ENCODE measurements around the gene CARD14. TPM values are rescaled to one million over a fixed set of nuclear protein-coding genes. Genes with fewer than 3 reads are reported as not detected.

CARD14 gene
- polyA plus RNA-seq, 1 donor (not counting 4 experiments of a cell fraction or from before 2014, with no cell fraction given), result 0.49 TPM

GRCh38 chr17:80246266-80246681 is 76.4 kb downstream of the CARD14 start:
- DNase-seq (ENCODE audit: low read depth, low spot score) (no peak), FAIRE-seq (no peak)
- Histone ChIP-seq H3K9me3 (ENCODE audit: control insufficient read depth, low read depth, low read length) (no peaks in the 10 kb centered on the region), H3K9ac (ENCODE audit: control insufficient read depth, extremely low read depth, insufficient read depth, low read length) (no peak overlapping the region), H3K79me2 (ENCODE audit: control insufficient read depth, insufficient read depth, low read length) (no peaks in the 10 kb centered on the region), H3K27ac (ENCODE audit: control insufficient read depth, insufficient read depth, low read length) (no peak overlapping the region), H3K36me3 (ENCODE audit: control insufficient read depth in 2 of 2, extremely low read depth in 1 of 2, insufficient read depth in 2 of 2, low read length in 2 of 2) (no peaks in the 10 kb centered on the region), H3K9me1 (ENCODE audit: control insufficient read depth, extremely low read depth, insufficient read depth, low read length) (no peaks in the 10 kb centered on the region), H3K4me3 (ENCODE audit: control insufficient read depth in 2 of 3, extremely low read depth in 1 of 3, insufficient read depth in 2 of 3, low read depth in 1 of 3, low read length in 3 of 3) (no peak overlapping the region), H3K4me2 (ENCODE audit: control insufficient read depth, extremely low read depth, insufficient read depth, low read depth, low read length) (no peak overlapping the region), H3K4me1 (ENCODE audit: control insufficient read depth, extremely low read depth, insufficient read depth, low read length) (no peaks in the 10 kb centered on the region), H4K20me1 (ENCODE audit: control insufficient read depth, extremely low read depth, insufficient read depth, low read length) (no peaks in the 10 kb centered on the region), H3K27me3 (ENCODE audit: control insufficient read depth, extremely low read depth, insufficient read depth, low read length) (no peaks in the 10 kb centered on the region), H2AFZ (ENCODE audit: control insufficient read depth, low read length) (no peak overlapping the region)
- dilution Hi-C loops (cut with MboI; ENCODE audit: extremely low pct_ligation_motif_present, low sequenced_read_pairs), result no loop called here
- TF ChIP-seq CTCF (optimal IDR thresholded peaks at IDR 0.05 in 1 of 3, IDR thresholded peaks at IDR 0.05 in 1 of 3, conservative IDR thresholded peaks at IDR 0.05 in 1 of 3; ENCODE audit: extremely low read depth in 1 of 3, insufficient read depth in 2 of 3, low read length in 3 of 3) (no peak), EZH2 (IDR thresholded peaks at IDR 0.05; ENCODE audit: low read length) (no peak)

- Histone ChIP-seq H3K79me2 (ENCODE audit: control insufficient read depth, insufficient read depth, low read length) (no peaks in the 10 kb centered on the region), H2AFZ (ENCODE audit: control insufficient read depth, low read length) (no peak overlapping the region), H3K4me2 (ENCODE audit: control insufficient read depth, extremely low read depth, insufficient read depth, low read depth, low read length) (no peak overlapping the region), H3K9me3 (ENCODE audit: control insufficient read depth, low read depth, low read length) (no peaks in the 10 kb centered on the region), H3K4me3 (ENCODE audit: control insufficient read depth in 2 of 3, extremely low read depth in 1 of 3, insufficient read depth in 2 of 3, low read depth in 1 of 3, low read length in 3 of 3) (no peak overlapping the region), H3K4me1 (ENCODE audit: control insufficient read depth, extremely low read depth, insufficient read depth, low read length) (no peaks in the 10 kb centered on the region), H3K27me3 (ENCODE audit: control insufficient read depth, extremely low read depth, insufficient read depth, low read length) (no peaks in the 10 kb centered on the region), H3K9me1 (ENCODE audit: control insufficient read depth, extremely low read depth, insufficient read depth, low read length) (no peaks in the 10 kb centered on the region), H3K36me3 (ENCODE audit: control insufficient read depth in 2 of 2, extremely low read depth in 1 of 2, insufficient read depth in 2 of 2, low read length in 2 of 2) (no peaks in the 10 kb centered on the region), H3K9ac (ENCODE audit: control insufficient read depth, extremely low read depth, insufficient read depth, low read length) (no peak overlapping the region), H3K27ac (ENCODE audit: control insufficient read depth, insufficient read depth, low read length) (no peak overlapping the region), H4K20me1 (ENCODE audit: control insufficient read depth, extremely low read depth, insufficient read depth, low read length) (no peaks in the 10 kb centered on the region)
- dilution Hi-C loops (cut with MboI; ENCODE audit: extremely low pct_ligation_motif_present, low sequenced_read_pairs), result no loop called here
- no peak for FAIRE-seq
- DNase-seq (ENCODE audit: low read depth, low spot score), result no peak
- no peak for TF ChIP-seq EZH2 (IDR thresholded peaks at IDR 0.05; ENCODE audit: low read length)
- TF ChIP-seq CTCF (optimal IDR thresholded peaks at IDR 0.05 in 1 of 3, IDR thresholded peaks at IDR 0.05 in 1 of 3, conservative IDR thresholded peaks at IDR 0.05 in 1 of 3; ENCODE audit: extremely low read depth in 1 of 3, insufficient read depth in 2 of 3, low read length in 3 of 3), result no peak
Measured at GRCh38 chr17:80246726-80247125, 76.9 kb downstream of the CARD14 start.

Measured in keratinocyte (primary cell).